GM18526 (cell line): Measurements from ENCODE around the gene ADGRD1.

Experiments
- POLR2A ChIP-seq: IDR thresholded peaks from 3 replicates; pipeline ENCODE4 v1.6.1; 2011; ENCODE audit not compliant: insufficient read length; ENCODE audit errors: extremely low read depth

Gene ADGRD1

DNA sequence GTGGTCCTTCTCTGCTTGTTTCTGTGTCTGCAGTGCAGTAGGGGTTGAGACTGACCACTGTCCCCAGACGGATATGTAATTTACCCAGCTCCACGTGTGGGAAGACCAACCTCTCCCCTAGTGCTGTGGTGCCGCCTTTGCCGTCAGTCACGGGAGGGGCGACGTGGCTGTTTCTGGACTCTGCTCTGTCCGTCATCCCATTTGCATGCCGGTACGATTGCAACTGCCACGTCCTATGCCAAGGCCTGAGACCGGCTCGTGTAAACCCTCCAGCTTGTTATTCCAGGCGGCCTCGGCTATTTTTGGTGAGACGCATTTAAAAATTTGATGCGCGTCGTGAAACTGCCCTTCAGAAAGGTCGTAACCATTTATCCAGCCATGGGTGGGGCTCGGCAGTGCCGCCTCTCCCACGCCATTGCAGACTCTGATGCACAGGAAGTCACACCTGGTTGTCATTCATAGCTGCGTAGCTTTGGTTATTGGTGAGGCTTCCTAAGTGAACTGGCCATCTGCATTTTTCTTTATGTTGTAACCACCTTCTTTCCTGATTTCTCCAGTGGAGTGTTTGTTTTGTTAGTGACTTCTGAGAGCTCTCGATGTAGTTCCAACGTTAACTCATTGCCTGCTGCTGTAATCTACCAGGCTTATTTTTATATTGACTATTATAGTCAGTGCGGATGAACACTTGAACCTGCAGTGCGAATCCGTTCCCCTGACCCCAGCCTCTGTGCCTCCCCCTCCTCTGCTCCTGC is 75.1 kb downstream of the ADGRD1 start:
- no peak for TF ChIP-seq POLR2A

DNA sequence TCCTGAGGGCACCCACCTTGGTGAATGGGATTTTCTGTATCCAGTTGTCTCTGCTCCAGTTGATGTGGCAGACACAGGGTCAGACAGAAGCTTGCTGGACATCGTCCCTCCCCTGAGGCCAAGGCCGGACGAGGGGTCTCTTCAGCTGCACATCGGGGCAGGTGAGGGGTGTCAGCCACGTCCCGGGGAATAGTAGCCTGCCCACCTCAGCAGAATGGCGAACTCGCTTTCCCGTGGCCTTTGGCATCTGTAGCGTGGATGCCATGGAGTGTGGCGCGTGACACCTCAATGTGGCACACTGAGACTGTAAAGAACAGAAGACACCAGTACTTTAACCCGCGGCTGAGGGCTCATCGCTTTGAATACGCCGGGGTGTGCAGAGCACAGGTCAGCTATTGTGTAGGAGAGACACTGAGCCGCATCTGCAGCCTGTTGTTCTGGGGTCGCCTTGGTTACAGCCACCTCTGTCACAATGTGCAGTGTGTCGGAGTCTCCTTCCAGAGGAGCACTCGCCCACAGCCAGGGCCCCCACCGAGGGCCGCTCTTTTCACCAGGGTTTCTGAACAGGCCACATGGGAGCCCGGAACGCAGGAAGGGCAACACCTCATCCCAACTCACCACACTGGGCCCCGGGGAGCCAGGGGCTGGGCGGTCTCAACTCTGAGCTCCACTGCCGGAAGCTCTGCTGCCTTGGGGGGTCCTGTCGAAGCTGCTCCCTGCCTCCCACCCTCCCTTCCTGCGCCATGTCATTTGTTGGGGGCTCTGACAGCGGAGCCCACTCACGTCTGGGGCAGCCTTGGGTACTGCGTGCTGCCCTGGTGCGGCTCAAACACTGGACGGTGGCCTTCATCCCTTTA is 77.0 kb downstream of the ADGRD1 start:
- no peak for TF ChIP-seq POLR2A

DNA sequence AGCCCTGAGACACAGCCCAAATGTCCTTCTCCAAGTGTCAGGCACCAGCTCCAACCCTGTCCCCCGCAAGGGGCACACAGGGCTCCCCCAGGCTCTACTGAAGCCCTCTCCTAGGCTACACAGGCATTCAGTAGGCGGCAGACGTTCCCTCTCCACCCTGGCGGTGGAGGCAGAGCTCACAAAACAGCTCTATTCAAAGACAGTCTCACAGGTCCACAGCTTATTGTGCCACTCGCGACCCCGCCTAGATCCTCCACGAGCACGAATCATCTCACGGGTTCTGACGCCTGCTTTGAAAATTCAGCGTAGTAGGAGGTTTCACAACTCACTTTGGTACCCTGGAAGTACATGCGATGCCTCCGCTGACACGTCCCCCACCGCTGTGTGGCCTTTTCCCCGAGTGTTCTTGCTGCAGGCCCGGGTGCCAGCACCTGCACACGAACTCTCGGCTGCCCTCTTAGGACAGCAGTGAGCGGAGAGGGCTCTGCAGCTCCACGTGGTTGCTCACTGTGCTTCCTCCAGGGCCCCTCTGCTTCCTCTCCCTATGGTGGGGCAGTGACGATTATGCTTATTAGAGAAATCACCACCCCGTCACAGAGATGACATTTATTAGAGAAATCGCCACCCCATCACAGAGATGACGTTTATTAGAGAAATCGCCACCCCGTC is 78.5 kb downstream of the ADGRD1 start:
- TF ChIP-seq POLR2A, result no peak

DNA sequence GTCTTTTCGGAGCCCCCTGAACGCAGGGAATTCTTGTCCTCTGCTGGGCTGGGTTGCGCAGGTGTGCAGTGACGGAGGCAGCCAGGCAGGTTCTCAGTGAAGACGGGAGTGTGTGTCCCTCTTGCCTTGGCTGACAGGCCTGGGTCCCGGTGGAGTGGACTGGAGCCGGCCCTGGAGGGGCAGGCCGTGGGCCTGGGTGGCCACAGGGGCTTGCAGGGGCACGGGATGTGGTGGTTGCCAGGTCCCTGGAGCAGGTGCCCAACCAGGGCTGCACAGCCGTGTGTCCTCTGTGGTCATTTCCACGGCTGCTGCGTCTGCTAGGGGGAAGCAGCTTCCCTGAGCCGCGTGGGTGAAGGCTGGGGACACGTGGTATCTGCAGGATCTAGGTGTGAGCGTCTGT is 79.8 kb downstream of the ADGRD1 start:
- TF ChIP-seq POLR2A, result no peak

DNA sequence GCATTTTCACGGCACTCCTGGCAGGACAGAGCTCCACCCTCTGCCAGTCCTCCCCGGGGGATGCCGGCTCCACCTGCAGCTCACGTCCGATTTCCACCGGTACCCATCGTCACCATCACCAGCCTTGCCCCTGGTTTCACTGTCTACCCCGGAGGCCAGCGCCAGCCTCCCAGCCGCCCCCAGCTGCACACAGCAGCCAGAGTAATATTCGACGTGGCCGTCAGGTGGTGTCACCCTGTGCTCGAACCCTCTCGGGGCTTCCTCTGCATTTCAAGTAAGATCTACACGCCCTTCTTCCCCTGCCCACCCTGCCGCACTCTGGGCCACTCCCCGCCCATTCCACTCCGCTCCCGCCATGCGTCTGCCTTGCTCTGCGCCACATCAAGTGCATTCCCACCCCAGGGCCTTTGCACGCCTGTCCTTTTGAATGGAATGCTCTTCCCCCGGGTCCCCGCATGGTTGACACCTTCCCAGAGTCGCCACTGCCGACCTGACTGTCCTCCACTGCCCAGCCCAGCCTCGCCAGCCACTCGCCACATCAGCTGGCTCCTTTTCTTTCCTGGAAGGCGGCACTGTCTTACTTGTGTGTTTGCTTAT is 80.3 kb downstream of the ADGRD1 start:
- no peak for TF ChIP-seq POLR2A

DNA sequence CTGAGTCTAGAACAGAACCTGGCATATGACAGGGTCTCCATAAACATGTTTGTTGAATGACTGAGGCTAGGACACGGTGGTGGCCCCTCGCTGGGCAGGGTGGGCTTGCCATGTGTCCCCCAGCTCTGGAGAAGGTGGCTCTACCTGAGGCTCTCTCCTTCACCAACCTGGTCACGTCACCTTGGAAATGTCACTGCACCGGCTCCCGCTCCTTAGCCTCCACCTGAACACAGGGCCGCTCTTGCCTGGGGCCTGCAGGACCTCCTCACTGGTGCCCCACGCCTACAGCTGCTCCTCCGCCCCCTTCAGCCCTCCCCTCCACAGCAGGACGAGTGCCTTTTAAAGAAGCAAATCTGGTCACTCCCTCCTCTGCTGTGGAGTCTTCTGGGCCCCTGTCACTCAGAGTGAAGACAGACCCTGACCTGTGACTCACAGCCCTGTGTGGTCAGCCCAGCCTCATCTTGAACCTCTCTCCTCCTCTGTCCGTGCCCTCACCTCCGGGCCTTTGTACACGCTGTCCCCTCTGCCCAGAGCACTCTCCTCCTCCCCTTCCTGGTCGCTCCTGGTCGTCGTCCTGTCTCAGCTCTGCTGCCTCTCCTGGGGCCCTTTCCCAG is 81.0 kb downstream of the ADGRD1 start:
- TF ChIP-seq POLR2A, result no peak

DNA sequence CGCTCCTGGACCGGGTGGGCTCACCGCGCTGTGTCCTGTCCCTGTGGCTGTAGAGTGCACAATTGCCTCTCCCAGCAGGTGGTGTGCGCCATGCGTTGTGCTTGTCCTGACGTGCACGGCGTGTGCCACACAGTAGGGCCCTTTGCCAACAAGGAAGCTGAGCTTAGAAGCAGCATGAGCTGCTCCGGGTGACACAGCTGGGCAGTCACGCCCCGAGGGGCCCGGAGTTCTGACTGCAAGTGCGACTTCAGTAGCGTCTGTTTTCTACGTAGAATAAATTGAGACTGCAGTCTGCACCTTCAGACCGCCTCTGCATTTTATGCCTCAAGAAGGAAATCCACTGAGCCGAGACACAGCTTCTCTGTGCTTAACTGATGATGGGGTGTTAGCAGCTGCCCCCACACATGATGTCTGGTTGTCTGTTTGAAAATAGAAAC is 81.6 kb downstream of the ADGRD1 start:
- TF ChIP-seq POLR2A, result no peak

DNA sequence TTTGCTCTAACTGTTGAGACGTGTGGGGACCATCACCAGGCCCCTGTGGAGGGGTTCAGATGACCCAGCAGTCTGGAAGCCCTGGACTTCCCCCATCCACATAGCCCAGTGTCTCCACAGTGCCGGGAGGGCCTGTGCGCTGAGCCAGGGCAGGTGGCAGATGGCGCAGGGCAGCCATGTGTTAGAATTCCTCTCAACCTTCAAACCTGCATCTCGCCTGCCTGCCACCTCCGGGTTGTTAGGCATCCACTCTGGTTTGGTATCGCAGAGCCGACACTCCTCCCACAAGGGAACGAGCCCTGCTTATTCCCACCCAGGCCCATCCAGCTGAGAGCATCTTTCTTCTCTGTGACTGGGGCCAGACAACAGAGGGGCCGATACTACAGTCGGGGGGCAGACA is 84.5 kb downstream of the ADGRD1 start:
- TF ChIP-seq POLR2A, result no peak

DNA sequence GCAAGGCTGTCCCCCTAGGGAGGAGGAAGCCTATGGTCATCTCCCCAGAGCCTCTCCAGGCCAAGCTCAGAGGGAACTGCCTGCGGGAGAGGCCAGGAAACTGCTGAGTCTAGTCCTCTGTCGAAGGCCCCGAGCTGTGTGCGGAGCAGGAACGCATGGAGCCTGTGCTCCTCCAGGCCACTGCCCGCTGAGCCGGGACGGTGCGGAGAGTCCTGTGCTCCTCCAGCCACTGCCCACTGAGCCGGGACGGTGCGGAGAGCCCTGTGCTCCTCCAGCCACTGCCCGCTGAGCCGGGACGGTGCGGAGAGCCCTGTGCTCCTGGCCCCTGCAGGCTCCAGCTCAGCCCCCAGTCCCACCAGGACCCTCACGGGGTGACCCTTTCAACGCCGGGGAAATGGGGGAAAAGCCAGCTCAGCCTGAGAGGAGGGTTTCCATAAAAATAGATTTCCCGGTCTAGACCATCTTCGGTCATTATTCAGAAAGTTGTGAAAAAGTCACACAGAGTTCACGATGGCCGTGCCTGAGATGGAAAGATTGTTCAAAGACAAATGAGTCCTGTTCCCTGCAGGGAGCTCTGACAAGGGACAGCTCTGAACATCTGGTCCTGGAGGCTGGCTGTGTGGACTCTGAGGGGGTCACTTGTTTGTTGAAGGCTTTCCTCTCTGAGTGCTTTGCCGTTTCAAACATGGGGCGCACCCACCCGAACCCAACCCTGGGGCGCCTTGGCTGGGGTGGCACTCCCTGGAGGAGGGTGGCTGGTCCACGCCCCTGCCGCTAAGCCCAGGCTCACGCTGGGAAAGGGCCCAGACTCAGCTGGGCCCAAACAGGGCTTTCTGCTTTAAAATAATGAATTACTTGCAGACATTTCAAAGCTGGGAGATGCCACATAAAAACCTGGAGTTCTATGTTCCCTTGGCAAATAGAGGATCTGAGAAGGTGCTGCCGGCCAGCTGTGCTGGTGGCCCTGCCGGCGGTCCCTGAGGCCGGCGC is 85.5 kb downstream of the ADGRD1 start:
- no peak for TF ChIP-seq POLR2A

DNA sequence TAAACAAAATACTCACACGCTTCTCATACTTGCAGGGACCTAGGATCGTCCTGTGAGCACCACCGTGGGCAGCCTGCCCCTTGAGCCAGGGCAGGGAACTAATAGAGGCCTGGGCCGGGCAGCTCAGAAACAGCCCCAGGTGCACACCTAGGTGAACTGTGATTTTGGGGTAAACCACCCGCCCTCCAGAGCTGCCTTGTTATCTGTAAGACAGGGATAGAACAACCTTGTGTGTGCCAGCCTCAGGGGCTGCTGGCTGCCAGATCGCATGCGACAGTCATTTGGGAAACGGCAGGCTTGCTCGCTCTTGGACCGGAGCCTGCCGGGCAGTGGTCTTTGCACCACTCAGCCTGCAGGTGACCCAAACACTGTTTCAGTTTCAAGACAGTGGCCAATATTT is 86.8 kb downstream of the ADGRD1 start:
- no peak for TF ChIP-seq POLR2A

DNA sequence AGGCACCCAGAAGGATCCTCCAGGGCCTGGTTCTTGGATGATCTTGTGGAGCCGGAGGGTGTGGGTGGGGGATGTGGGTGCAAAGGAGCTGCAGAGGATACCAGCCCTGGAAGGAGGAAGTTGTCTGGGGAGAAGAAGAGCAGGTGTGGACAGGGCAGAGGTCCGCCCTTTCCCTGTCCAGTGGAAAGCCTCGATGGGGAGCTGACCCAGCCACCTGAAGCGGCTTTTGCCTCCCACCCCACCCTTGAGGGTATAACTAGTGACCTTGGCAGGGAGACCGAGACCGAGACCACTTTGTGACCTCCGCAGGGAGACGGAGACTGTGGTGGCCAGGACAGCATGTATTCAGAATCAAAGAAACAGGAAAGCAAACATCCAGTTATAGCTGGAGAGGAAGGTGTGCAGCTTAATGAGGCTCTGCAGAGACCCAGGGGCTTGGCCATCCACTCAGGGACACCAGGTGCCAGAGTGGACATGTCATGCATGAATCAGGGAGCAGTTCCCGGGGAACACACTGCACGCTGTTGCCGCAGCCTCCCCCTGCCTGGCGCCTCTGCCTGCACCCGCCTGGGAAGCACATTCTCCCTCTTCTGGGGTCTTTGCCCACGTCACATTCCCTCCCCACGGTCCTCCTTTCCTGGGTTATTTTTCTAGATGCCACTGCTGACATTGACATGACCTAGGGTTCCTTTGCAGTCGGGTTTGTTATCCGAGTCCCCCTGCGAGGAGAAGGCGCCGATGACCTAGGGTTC is 87.7 kb downstream of the ADGRD1 start:
- TF ChIP-seq POLR2A, result no peak

DNA sequence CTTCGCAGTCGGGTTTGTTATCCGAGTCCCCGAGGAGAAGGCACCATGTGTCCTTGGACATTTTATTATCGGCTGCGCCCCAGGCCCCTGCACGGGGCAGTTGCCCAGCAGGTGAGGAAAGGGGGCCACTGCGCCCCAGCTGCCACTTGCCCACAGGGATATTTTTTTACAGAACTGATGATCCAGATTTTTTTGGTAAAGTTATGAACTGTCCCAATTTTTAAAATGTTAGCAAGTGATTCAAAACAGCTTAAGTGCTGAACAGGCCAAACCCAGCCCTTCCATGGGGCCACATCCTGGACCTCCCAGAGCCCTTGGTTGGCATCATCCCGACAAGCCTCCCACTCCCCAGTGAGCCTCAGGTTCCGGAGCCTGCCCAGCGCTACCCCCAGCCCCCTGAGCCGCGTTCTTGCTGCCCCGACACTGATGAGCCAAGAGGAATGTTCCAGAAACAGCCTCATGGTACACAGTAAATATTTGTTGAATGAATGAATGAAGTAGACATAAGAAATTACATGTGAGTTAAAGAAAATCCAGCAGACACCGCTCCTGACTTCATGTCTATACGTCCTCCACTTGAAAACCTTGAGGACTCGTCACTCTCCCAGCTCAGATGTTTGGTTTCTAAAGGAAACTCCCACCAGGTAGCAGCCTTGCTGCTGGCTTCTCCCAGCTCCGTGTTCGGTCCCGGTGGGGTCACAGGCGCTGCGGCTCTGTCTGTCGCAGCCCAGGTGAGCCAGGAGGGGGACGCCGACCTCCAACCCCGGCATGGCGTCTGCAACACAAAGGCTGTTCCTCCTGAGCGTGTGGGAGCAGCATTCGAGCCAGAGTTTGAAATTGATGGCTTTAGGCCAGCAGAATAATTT is 88.5 kb downstream of the ADGRD1 start:
- no peak for TF ChIP-seq POLR2A

DNA sequence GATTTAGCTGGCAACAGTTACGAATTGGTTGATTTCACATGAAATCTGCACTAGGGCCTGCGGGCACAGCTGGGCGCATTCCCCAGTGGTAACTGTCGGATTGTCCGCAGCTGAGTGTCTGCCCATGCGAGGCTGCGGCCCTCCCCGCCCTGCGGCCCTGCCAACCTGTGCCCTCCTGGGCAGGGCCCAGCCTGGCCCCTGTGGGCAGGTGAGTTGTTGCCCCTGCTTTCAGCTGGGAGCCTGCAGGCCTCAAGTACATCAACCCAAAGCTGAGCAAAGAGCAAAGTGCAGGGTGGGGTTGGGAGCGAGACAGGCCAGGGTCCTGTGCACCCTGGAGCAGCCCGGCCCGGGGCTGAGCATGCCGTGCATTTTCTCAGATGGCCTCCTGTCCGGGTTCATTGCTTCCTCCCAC is 89.1 kb downstream of the ADGRD1 start:
- no peak for TF ChIP-seq POLR2A
